Fibroblast of pulmonary artery (primary cell): ENCODE data around the gene DMWD.
A peak's percentile ranks its signal among the peaks of the same experiment; 100 is the strongest.

ENCODE experiments used
- DNase-seq: peaks from one replicate; pipeline ENCODE4 v3.0.0-alpha.2; 2010; ENCODE audit warnings: low read depth
- H3K4me3 ChIP-seq: replicated peaks from 2 replicates; pipeline ENCODE4 v1.5.1; 2011; ENCODE audit warnings: low read depth, mild to moderate bottlenecking, control low read depth, low read length, moderate library complexity
- CTCF ChIP-seq: IDR thresholded peaks from 2 replicates; pipeline ENCODE4 v1.5.1; 2011; ENCODE audit warnings: mild to moderate bottlenecking, control low read depth, low read length, inconsistent platforms; ENCODE audit errors: missing control alignments

DMWD gene

GRCh38 chr19:45789035-45789786, 3.4 kb downstream of the DMWD start:
- TF ChIP-seq CTCF, result no peak
- DNase-seq, result no peak
- H3K4me3 ChIP-seq, result no peak overlapping the region

GRCh38 chr19:45786533-45786894, 6.1 kb downstream of the DMWD start:
- H3K4me3 ChIP-seq, result no peak overlapping the region
- no peak for DNase-seq
- no peak for TF ChIP-seq CTCF

- TF ChIP-seq CTCF, result no peak
- DNase-seq, result no peak
- no peak overlapping the region for H3K4me3 ChIP-seq
Observed at GRCh38 chr19:45785781-45786532, 6.7 kb downstream of the DMWD start.

- no peak for TF ChIP-seq CTCF
- H3K4me3 ChIP-seq, result no peak overlapping the region
- DNase-seq, result no peak
Observed at GRCh38 chr19:45785097-45785496, 7.5 kb downstream of the DMWD start.

- TF ChIP-seq CTCF, result no peak
- DNase-seq, result no peak
- no peak overlapping the region for H3K4me3 ChIP-seq
Observed at GRCh38 chr19:45784096-45784495, 8.5 kb downstream of the DMWD start.

GRCh38 chr19:45782820-45783785, 9.5 kb downstream of the DMWD start:
- peak overlapping the region; percentile 5 for H3K4me3 ChIP-seq
- TF ChIP-seq CTCF, result no peak
- DNase-seq, result peak; percentile 57
